Measurements from ENCODE around the gene KRT16.
"Not testable (repeated sequence)": the region's sequence is repeated elsewhere in the genome, so short reads cannot be mapped to it uniquely, and the experiment has no call there.

The KRT16 gene

GRCh38 chr17:41592601-41593305 is 19.8 kb downstream of the KRT16 start:
- no peak overlapping the region for H3K4me3 Mint-ChIP-seq
- H3K27ac Mint-ChIP-seq, result no peak overlapping the region

GRCh38 chr17:41589301-41589700 is 23.3 kb downstream of the KRT16 start:
- no peak overlapping the region for H3K27ac Mint-ChIP-seq
- H3K4me3 Mint-ChIP-seq, result no peak overlapping the region
- H3K4me1 Mint-ChIP-seq (ENCODE audit: low read depth), result no peaks in the 10 kb centered on the region
- peaks cover 2% of the 10 kb centered on the region for H3K27me3 Mint-ChIP-seq
- H3K36me3 Mint-ChIP-seq, result no peaks in the 10 kb centered on the region
- H3K9me3 Mint-ChIP-seq (ENCODE audit: low read depth), result no peaks in the 10 kb centered on the region

More at GRCh38 chr17:41592601-41593305, 19.8 kb downstream of the KRT16 start:
- no peaks in the 10 kb centered on the region for H3K36me3 Mint-ChIP-seq
- no peaks in the 10 kb centered on the region for H3K9me3 Mint-ChIP-seq (ENCODE audit: low read depth)
- no peaks in the 10 kb centered on the region for H3K4me1 Mint-ChIP-seq (ENCODE audit: low read depth)
- H3K27me3 Mint-ChIP-seq, result peaks cover 2% of the 10 kb centered on the region

- Mint-ChIP-seq H3K36me3 (no peaks in the 10 kb centered on the region), H3K4me1 (ENCODE audit: low read depth) (no peaks in the 10 kb centered on the region), H3K27ac (no peak overlapping the region), H3K4me3 (no peak overlapping the region), H3K9me3 (ENCODE audit: low read depth) (no peaks in the 10 kb centered on the region), H3K27me3 (peaks cover 6% of the 10 kb centered on the region)
These were observed 24.3 kb downstream of the KRT16 start for GRCh38 chr17:41588126-41588810.

GRCh38 chr17:41586863-41587495 is 25.6 kb downstream of the KRT16 start, which contains the start of gene KRT14:
Gene KRT14 (minus strand): TSS chr17:41586895. CDS start chr17:41586834, 61 bp downstream.
- Mint-ChIP-seq H3K27ac (no peak within 1 kb of the TSS), H3K4me3 (no peak within 1 kb of the TSS), H3K9me3 (ENCODE audit: low read depth) (no peaks in the 10 kb centered on the region), H3K4me1 (ENCODE audit: low read depth) (no peaks in the 10 kb centered on the region), H3K36me3 (no peaks in the 10 kb centered on the region), H3K27me3 (peaks cover 8% of the 10 kb centered on the region)

GRCh38 chr17:41585301-41586056 is 27.1 kb downstream of the KRT16 start:
- Mint-ChIP-seq H3K4me1 (ENCODE audit: low read depth) (no peaks in the 10 kb centered on the region), H3K36me3 (no peaks in the 10 kb centered on the region), H3K27ac (no peak overlapping the region), H3K4me3 (no peak overlapping the region), H3K27me3 (peaks cover 11% of the 10 kb centered on the region), H3K9me3 (ENCODE audit: low read depth) (no peaks in the 10 kb centered on the region)

- not testable (repeated sequence) for H3K27me3 Mint-ChIP-seq; H3K36me3 Mint-ChIP-seq; H3K27ac Mint-ChIP-seq; H3K4me3 Mint-ChIP-seq; H3K9me3 Mint-ChIP-seq (ENCODE audit: low read depth); H3K4me1 Mint-ChIP-seq (ENCODE audit: low read depth)
These were observed 28.1 kb downstream of the KRT16 start for GRCh38 chr17:41584331-41584927.

GRCh38 chr17:41583137-41584127 is 29.1 kb downstream of the KRT16 start:
- H3K4me1 Mint-ChIP-seq (ENCODE audit: low read depth), result no peaks in the 10 kb centered on the region
- H3K9me3 Mint-ChIP-seq (ENCODE audit: low read depth), result no peaks in the 10 kb centered on the region
- H3K27me3 Mint-ChIP-seq, result peaks cover 11% of the 10 kb centered on the region
- H3K4me3 Mint-ChIP-seq, result no peak overlapping the region
- H3K36me3 Mint-ChIP-seq, result no peaks in the 10 kb centered on the region
- no peak overlapping the region for H3K27ac Mint-ChIP-seq

- H3K36me3 Mint-ChIP-seq; H3K27ac Mint-ChIP-seq; H3K9me3 Mint-ChIP-seq (ENCODE audit: low read depth); H3K4me1 Mint-ChIP-seq (ENCODE audit: low read depth); H3K4me3 Mint-ChIP-seq: not testable (repeated sequence)
- peaks cover 13% of the 10 kb centered on the region for H3K27me3 Mint-ChIP-seq
These were observed 30.3 kb downstream of the KRT16 start for GRCh38 chr17:41582061-41582968.

GRCh38 chr17:41581366-41582060 is 31.1 kb downstream of the KRT16 start:
- Mint-ChIP-seq H3K27me3 (peaks cover 18% of the 10 kb centered on the region), H3K4me1 (ENCODE audit: low read depth) (no peaks in the 10 kb centered on the region), H3K27ac (no peak overlapping the region)

GRCh38 chr17:41580687-41581365 is 31.7 kb downstream of the KRT16 start:
- Mint-ChIP-seq H3K27ac (no peak overlapping the region), H3K27me3 (peaks cover 18% of the 10 kb centered on the region), H3K36me3 (no peaks in the 10 kb centered on the region), H3K4me1 (ENCODE audit: low read depth) (no peaks in the 10 kb centered on the region), H3K9me3 (ENCODE audit: low read depth) (no peaks in the 10 kb centered on the region), H3K4me3 (no peak overlapping the region)

More at GRCh38 chr17:41581366-41582060, 31.1 kb downstream of the KRT16 start:
- H3K36me3 Mint-ChIP-seq, result no peaks in the 10 kb centered on the region
- no peak overlapping the region for H3K4me3 Mint-ChIP-seq
- H3K9me3 Mint-ChIP-seq (ENCODE audit: low read depth), result no peaks in the 10 kb centered on the region

- no peak overlapping the region for H3K4me3 Mint-ChIP-seq
- peaks cover 18% of the 10 kb centered on the region for H3K27me3 Mint-ChIP-seq
- H3K36me3 Mint-ChIP-seq, result no peaks in the 10 kb centered on the region
- H3K4me1 Mint-ChIP-seq (ENCODE audit: low read depth), result no peaks in the 10 kb centered on the region
- no peaks in the 10 kb centered on the region for H3K9me3 Mint-ChIP-seq (ENCODE audit: low read depth)
- H3K27ac Mint-ChIP-seq, result no peak overlapping the region
These were observed 32.4 kb downstream of the KRT16 start for GRCh38 chr17:41580244-41580575.
